Duodenal mucosa (tissue), 2 donors: ENCODE measurements around the gene CNTN1.

Experiments
- H3K27ac ChIP-seq: one replicate; pipeline ENCODE4 v1.7.0; 2013; ENCODE audit warnings: low read depth, low read length
- H3K27me3 ChIP-seq, 2 donors: one replicate each; pipeline ENCODE4 v1.7.0; 2013; ENCODE audit warnings: low read length in 2 of 2, control low read depth in 1 of 2; ENCODE audit not compliant: insufficient read depth in 2 of 2, control insufficient read depth in 1 of 2
- H3K36me3 ChIP-seq, 2 donors: one replicate each; pipeline ENCODE4 v1.7.0; 2013; ENCODE audit warnings: low read length in 2 of 2, control low read depth in 1 of 2; ENCODE audit not compliant: insufficient read depth in 2 of 2, control insufficient read depth in 1 of 2
- H3K4me1 ChIP-seq, 2 donors: one replicate each; pipeline ENCODE4 v1.7.0; 2013; ENCODE audit warnings: low read length in 2 of 2, control low read depth in 1 of 2; ENCODE audit not compliant: insufficient read depth in 2 of 2, control insufficient read depth in 1 of 2
- H3K4me3 ChIP-seq, 2 donors: one replicate each; pipeline ENCODE4 v1.7.0; 2013; ENCODE audit warnings: low read length in 2 of 2, low read depth in 1 of 2
- H3K9ac ChIP-seq, 2 donors: one replicate each; pipeline ENCODE4 v1.7.0; 2013; ENCODE audit warnings: low read length in 2 of 2, low read depth in 1 of 2
- H3K9me3 ChIP-seq, 2 donors: one replicate each; pipeline ENCODE4 v1.7.0; 2013; ENCODE audit warnings: low read length in 2 of 2, control low read depth in 1 of 2; ENCODE audit not compliant: control insufficient read depth in 1 of 2

The CNTN1 gene

GRCh38 chr12:41039461-41039860 lies 347.2 kb downstream of the CNTN1 start:
- no peaks in the 10 kb centered on the region for H3K36me3 ChIP-seq
- H3K4me3 ChIP-seq, result no peak overlapping the region
- H3K9me3 ChIP-seq, result no peaks in the 10 kb centered on the region
- H3K9ac ChIP-seq, result no peak overlapping the region
- no peaks in the 10 kb centered on the region for H3K27me3 ChIP-seq
- H3K27ac ChIP-seq, result no peak overlapping the region
- H3K4me1 ChIP-seq, result no peaks in the 10 kb centered on the region

- Histone ChIP-seq H3K9me3 (no peaks in the 10 kb centered on the region), H3K4me3 (no peak overlapping the region), H3K36me3 (no peaks in the 10 kb centered on the region), H3K27me3 (no peaks in the 10 kb centered on the region), H3K4me1 (no peaks in the 10 kb centered on the region), H3K9ac (no peak overlapping the region), H3K27ac (no peak overlapping the region)
Measured at GRCh38 chr12:41045509-41045908, 353.3 kb downstream of the CNTN1 start.

- no peaks in the 10 kb centered on the region for H3K4me1 ChIP-seq
- no peaks in the 10 kb centered on the region for H3K27me3 ChIP-seq
- no peak overlapping the region for H3K4me3 ChIP-seq
- H3K36me3 ChIP-seq, result no peaks in the 10 kb centered on the region
- no peak overlapping the region for H3K27ac ChIP-seq
- H3K9ac ChIP-seq, result no peak overlapping the region
- H3K9me3 ChIP-seq, result no peaks in the 10 kb centered on the region
Measured at GRCh38 chr12:41049033-41049432, 356.8 kb downstream of the CNTN1 start.

- H3K9ac ChIP-seq, result no peak overlapping the region
- no peak overlapping the region for H3K4me3 ChIP-seq
- no peaks in the 10 kb centered on the region for H3K36me3 ChIP-seq
- H3K9me3 ChIP-seq, result no peaks in the 10 kb centered on the region
- no peaks in the 10 kb centered on the region for H3K4me1 ChIP-seq
- no peaks in the 10 kb centered on the region for H3K27me3 ChIP-seq
- no peak overlapping the region for H3K27ac ChIP-seq
Measured at GRCh38 chr12:41051954-41052353, 359.7 kb downstream of the CNTN1 start.

- Histone ChIP-seq H3K9ac (no peak overlapping the region), H3K4me3 (no peak overlapping the region), H3K4me1 (no peaks in the 10 kb centered on the region), H3K27ac (no peak overlapping the region), H3K27me3 (no peaks in the 10 kb centered on the region), H3K9me3 (no peaks in the 10 kb centered on the region), H3K36me3 (no peaks in the 10 kb centered on the region)
Measured at GRCh38 chr12:41052441-41052840, 360.2 kb downstream of the CNTN1 start.

GRCh38 chr12:41053046-41053445 lies 360.8 kb downstream of the CNTN1 start:
- Histone ChIP-seq H3K9ac (no peak overlapping the region), H3K27ac (no peak overlapping the region), H3K36me3 (no peaks in the 10 kb centered on the region), H3K4me3 (no peak overlapping the region), H3K27me3 (no peaks in the 10 kb centered on the region), H3K9me3 (no peaks in the 10 kb centered on the region), H3K4me1 (no peaks in the 10 kb centered on the region)

GRCh38 chr12:41055875-41056577 lies 363.8 kb downstream of the CNTN1 start:
- Histone ChIP-seq H3K36me3 (no peaks in the 10 kb centered on the region), H3K4me1 (no peaks in the 10 kb centered on the region), H3K4me3 (no peak overlapping the region), H3K27me3 (no peaks in the 10 kb centered on the region), H3K9ac (no peak overlapping the region), H3K9me3 (no peaks in the 10 kb centered on the region), H3K27ac (no peak overlapping the region)

- Histone ChIP-seq H3K27ac (no peak overlapping the region), H3K27me3 (no peaks in the 10 kb centered on the region), H3K4me1 (no peaks in the 10 kb centered on the region), H3K9me3 (no peaks in the 10 kb centered on the region), H3K9ac (no peak overlapping the region), H3K4me3 (no peak overlapping the region), H3K36me3 (no peaks in the 10 kb centered on the region)
Measured at GRCh38 chr12:41058266-41058665, 366.0 kb downstream of the CNTN1 start.

- Histone ChIP-seq H3K9ac (no peak overlapping the region), H3K27ac (no peak overlapping the region), H3K4me3 (no peak overlapping the region), H3K4me1 (no peaks in the 10 kb centered on the region), H3K36me3 (no peaks in the 10 kb centered on the region), H3K9me3 (no peaks in the 10 kb centered on the region), H3K27me3 (no peaks in the 10 kb centered on the region)
Measured at GRCh38 chr12:41061192-41061591, 369.0 kb downstream of the CNTN1 start.

- Histone ChIP-seq H3K27me3 (no peaks in the 10 kb centered on the region), H3K9me3 (no peaks in the 10 kb centered on the region)
Measured at GRCh38 chr12:41064411-41064810, 372.2 kb downstream of the CNTN1 start.

More at GRCh38 chr12:41064411-41064810, 372.2 kb downstream of the CNTN1 start:
- H3K27ac ChIP-seq, result no peak overlapping the region
- no peak overlapping the region for H3K9ac ChIP-seq
- no peaks in the 10 kb centered on the region for H3K4me1 ChIP-seq
- no peaks in the 10 kb centered on the region for H3K36me3 ChIP-seq
- no peak overlapping the region for H3K4me3 ChIP-seq
